Measurements from ENCODE around the gene NFIX.

The NFIX gene

GRCh38 chr19:13039211-13039789 lies 44.0 kb downstream of the NFIX start:
- DNase-seq, result no peak

GRCh38 chr19:13040232-13040947 lies 45.1 kb downstream of the NFIX start:
- DNase-seq, result no peak

GRCh38 chr19:13040948-13041292 lies 45.6 kb downstream of the NFIX start:
- no peak for DNase-seq

- no peak for DNase-seq
Observed at GRCh38 chr19:13042443-13043130, 47.3 kb downstream of the NFIX start.

GRCh38 chr19:13043285-13043684 lies 48.0 kb downstream of the NFIX start:
- DNase-seq, result no peak

GRCh38 chr19:13044231-13044836 lies 49.1 kb downstream of the NFIX start:
- no peak for DNase-seq

GRCh38 chr19:13045812-13046211 lies 50.5 kb downstream of the NFIX start:
- DNase-seq, result no peak

- no peak for DNase-seq
Observed at GRCh38 chr19:13047374-13047773, 52.1 kb downstream of the NFIX start.

- DNase-seq, result no peak
Observed at GRCh38 chr19:13050274-13050673, 55.0 kb downstream of the NFIX start.

- no peak for DNase-seq
Observed at GRCh38 chr19:13051557-13052165, 56.4 kb downstream of the NFIX start.

GRCh38 chr19:13052447-13053175 lies 57.3 kb downstream of the NFIX start:
- no peak for DNase-seq

- no peak for DNase-seq
Observed at GRCh38 chr19:13053238-13053637, 58.0 kb downstream of the NFIX start.

- DNase-seq, result no peak
Observed at GRCh38 chr19:13053761-13054625, 58.7 kb downstream of the NFIX start.

- DNase-seq, result no peak
Observed at GRCh38 chr19:13054626-13055212, 59.4 kb downstream of the NFIX start.

- no peak for DNase-seq
Observed at GRCh38 chr19:13055213-13056051, 60.2 kb downstream of the NFIX start.

- DNase-seq, result no peak
Observed at GRCh38 chr19:13056052-13056660, 60.9 kb downstream of the NFIX start.

- no peak for DNase-seq
Observed at GRCh38 chr19:13057147-13057572, 61.9 kb downstream of the NFIX start.

- no peak for DNase-seq
Observed at GRCh38 chr19:13057744-13058143, 62.5 kb downstream of the NFIX start.

- no peak for DNase-seq
Observed at GRCh38 chr19:13058951-13059660, 63.8 kb downstream of the NFIX start.

Measured in NCI-H1694 treated with DMSO at 0.1 percent for 48 hours (cell line).